GM12875 (cell line): Measurements from ENCODE around the gene RAB27B.

ENCODE experiments used
- H3K4me3 ChIP-seq: one replicate; pipeline ENCODE4 v1.5.1; 2011; ENCODE audit warnings: low read depth, low read length, control low read depth
- CTCF ChIP-seq: IDR thresholded peaks from 2 replicates; pipeline ENCODE4 v1.5.1; 2011; ENCODE audit warnings: low read depth, mild to moderate bottlenecking, control low read depth, inconsistent platforms, low read length, moderate library complexity, borderline replicate concordance; ENCODE audit not compliant: insufficient read depth

The RAB27B gene

GRCh38 chr18:54828281-54828881 lies at the start of gene RAB27B:
RAB27B (plus strand) TSS chr18:54828477; CDS start chr18:54877586, 49,109 bp downstream.
- no peak for TF ChIP-seq CTCF
- H3K4me3 ChIP-seq: no peak within 1 kb of the TSS

GRCh38 chr18:54780285-54780861 lies 47.9 kb upstream of the RAB27B start:
- TF ChIP-seq CTCF: no peak
- H3K4me3 ChIP-seq: no peak overlapping the region

GRCh38 chr18:54780970-54781369 lies 47.3 kb upstream of the RAB27B start:
- no peak for TF ChIP-seq CTCF
- H3K4me3 ChIP-seq: no peak overlapping the region

- TF ChIP-seq CTCF: no peak
- H3K4me3 ChIP-seq: no peak overlapping the region
These were observed 45.1 kb upstream of the RAB27B start for GRCh38 chr18:54783139-54783538.

GRCh38 chr18:54786206-54786605 lies 42.1 kb upstream of the RAB27B start:
- H3K4me3 ChIP-seq: no peak overlapping the region
- no peak for TF ChIP-seq CTCF

GRCh38 chr18:54787121-54787520 lies 41.2 kb upstream of the RAB27B start:
- no peak overlapping the region for H3K4me3 ChIP-seq
- TF ChIP-seq CTCF: no peak

GRCh38 chr18:54787616-54788015 lies 40.7 kb upstream of the RAB27B start:
- TF ChIP-seq CTCF: no peak
- no peak overlapping the region for H3K4me3 ChIP-seq
